Spleen (tissue), 7 donors: ENCODE measurements around the gene WNT11.

Experiments
- CTCF ChIP-seq, 11 experiments: fragments of 200-600 bp in 7 of 11; fragments of 450-650 bp in 4 of 11; sonication (generic) in 4 of 11; IDR thresholded peaks in 8 of 11; conservative IDR thresholded peaks in 3 of 11; 1 replicate in 7 of 11; 2 replicates in 4 of 11; pipeline versions ENCODE4 v1.4.0 to v1.8.0; 2016 to 2021; ENCODE audit warnings: antibody characterized with exemption in 11 of 11, inconsistent platforms in 4 of 11, mild to moderate bottlenecking in 1 of 11
- POLR2A ChIP-seq, 3 donors: fragments of 450-650 bp; IDR thresholded peaks; one replicate each; pipeline ENCODE4 v1.5.1; 2017; ENCODE audit warnings: antibody characterized with exemption in 3 of 3, mild to moderate bottlenecking in 1 of 3
- POLR2AphosphoS5 ChIP-seq, 3 donors: sonication (generic); formaldehyde crosslinking; IDR thresholded peaks; one replicate each; pipeline ENCODE4 v1.5.1; 2017; ENCODE audit warnings: antibody characterized with exemption in 3 of 3
- donor health status: DM: no; HTN: no; CAD: no; lungs with moderate emphysema.
- donor health status: DM: no; HTN: no; CAD: no.
- donor health status: DM: no; HTN: no; CAD: no.

GRCh38 chr11:76229690-76230240, 23.5 kb upstream of the WNT11 start:
- TF ChIP-seq CTCF (IDR thresholded peaks at IDR 0.05 in 8 of 11, conservative IDR thresholded peaks at IDR 0.05 in 3 of 11) (no peak), POLR2AphosphoS5 (IDR thresholded peaks at IDR 0.05) (no peak), POLR2A (IDR thresholded peaks at IDR 0.05) (no peak)
